Measurements from ENCODE around the gene KLF12. TPM values are rescaled to one million over a fixed set of nuclear protein-coding genes. Genes with fewer than 3 reads are reported as not detected.

Gene KLF12
- total RNA-seq, 2 donors from 2014 or later: 6.1 to 12.3 TPM

- no peaks in the 10 kb centered on the region for H3K9me3 ChIP-seq
- peaks cover 0 to 20% of the 10 kb centered on the region in 2 donors for H3K4me1 ChIP-seq
- H3K27me3 ChIP-seq: no peaks in the 10 kb centered on the region
- H3K4me3 ChIP-seq: peak overlapping the region; percentile 93 to 95
- no peak for DNase-seq (ENCODE audit: low spot score)
- no peaks in the 10 kb centered on the region for H3K36me3 ChIP-seq
- no peak for TF ChIP-seq CTCF (IDR thresholded peaks at IDR 0.05)
- peak overlapping the region; percentile 97 to 98 for H3K27ac ChIP-seq
These were observed 647 bp upstream of the KLF12 start for GRCh38 chr13:74134777-74135325.

GRCh38 chr13:74133657-74134201 is 475 bp downstream of the KLF12 start:
- Histone ChIP-seq H3K9me3 (no peaks in the 10 kb centered on the region), H3K27ac (peak overlapping the region; percentile 97 to 98), H3K27me3 (no peaks in the 10 kb centered on the region), H3K36me3 (no peaks in the 10 kb centered on the region), H3K4me1 (peaks cover 0 to 30% of the 10 kb centered on the region in 2 donors), H3K4me3 (peak overlapping the region; percentile 93 to 95)
- no peak for TF ChIP-seq CTCF (IDR thresholded peaks at IDR 0.05)
- peak; percentile 87 for DNase-seq (ENCODE audit: low spot score)

- Histone ChIP-seq H3K4me1 (peaks cover 0 to 36% of the 10 kb centered on the region in 2 donors), H3K27ac (peak overlapping the region; percentile 97 to 98), H3K27me3 (no peaks in the 10 kb centered on the region), H3K9me3 (no peaks in the 10 kb centered on the region), H3K36me3 (no peaks in the 10 kb centered on the region), H3K4me3 (peak overlapping the region; percentile 93 to 95)
- no peak for TF ChIP-seq CTCF (IDR thresholded peaks at IDR 0.05)
- peak; percentile 61 for DNase-seq (ENCODE audit: low spot score)
These were observed 1.2 kb downstream of the KLF12 start for GRCh38 chr13:74132776-74133656.

DNA sequence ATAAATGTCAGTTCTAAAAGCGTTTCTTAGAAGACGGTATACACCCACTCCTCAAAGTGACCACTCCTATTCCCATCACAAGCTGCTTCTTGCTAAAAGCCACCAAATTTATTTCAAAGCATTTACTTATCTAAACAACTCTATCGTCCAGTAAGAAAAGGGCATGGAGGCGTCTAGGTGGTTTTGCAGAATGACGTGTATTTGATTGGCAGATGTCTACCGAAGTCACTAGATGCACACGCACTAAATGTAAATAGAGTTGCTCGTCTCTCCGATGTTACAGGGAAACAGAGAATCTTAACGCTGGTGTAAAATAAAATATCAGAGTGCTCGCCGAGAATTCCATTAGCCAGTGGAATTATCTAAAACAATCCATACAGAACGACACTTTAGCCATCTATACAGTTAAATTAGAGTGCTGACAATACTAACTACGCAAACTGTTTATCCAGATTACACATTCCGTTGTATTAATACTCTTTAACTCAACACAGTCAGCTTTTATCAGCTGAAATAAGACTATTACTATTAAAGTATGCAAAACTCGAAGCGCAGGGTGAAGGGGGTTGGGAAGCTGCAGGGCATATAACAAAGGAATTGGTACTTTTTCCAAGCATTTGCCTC is 1.9 kb downstream of the KLF12 start:
- peaks cover 0 to 36% of the 10 kb centered on the region in 2 donors for H3K4me1 ChIP-seq
- no peaks in the 10 kb centered on the region for H3K9me3 ChIP-seq
- no peaks in the 10 kb centered on the region for H3K36me3 ChIP-seq
- TF ChIP-seq CTCF (IDR thresholded peaks at IDR 0.05): no peak
- no peaks in the 10 kb centered on the region for H3K27me3 ChIP-seq
- no peak for DNase-seq (ENCODE audit: low spot score)
- peak overlapping the region; percentile 97 to 98 for H3K27ac ChIP-seq
- H3K4me3 ChIP-seq: peak overlapping the region; percentile 93 to 95

DNA sequence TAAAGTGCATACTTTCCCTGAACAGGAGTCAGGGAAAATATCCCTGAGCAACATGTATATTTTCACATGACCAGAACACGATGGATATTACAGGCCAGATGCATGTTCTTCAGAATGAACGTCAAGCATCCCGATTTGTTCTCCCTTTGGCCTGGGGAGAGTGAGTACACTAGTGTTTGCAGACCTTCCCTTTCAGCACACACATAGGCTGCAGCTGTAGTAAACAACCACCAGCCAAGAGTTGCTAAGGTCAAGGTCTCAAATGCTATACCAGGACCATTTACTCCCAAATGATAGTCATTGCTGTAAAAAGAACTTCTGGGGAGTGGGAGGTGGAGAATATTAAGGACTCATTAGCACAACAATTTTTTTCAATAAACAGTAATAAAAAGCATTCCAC is 3.0 kb downstream of the KLF12 start:
- peak overlapping the region in 1 of 2 donors; percentile 95 for H3K4me3 ChIP-seq
- H3K4me1 ChIP-seq: peaks cover 0 to 36% of the 10 kb centered on the region in 2 donors

More for the DNA sequence above, 3.0 kb downstream of the KLF12 start:
- DNase-seq (ENCODE audit: low spot score): no peak
- H3K27ac ChIP-seq: peak overlapping the region; percentile 97 to 98
- H3K36me3 ChIP-seq: no peaks in the 10 kb centered on the region
- H3K9me3 ChIP-seq: no peaks in the 10 kb centered on the region
- no peak for TF ChIP-seq CTCF (IDR thresholded peaks at IDR 0.05)
- no peaks in the 10 kb centered on the region for H3K27me3 ChIP-seq

All from right atrium auricular region (tissue), 2 donors.